Measurements from ENCODE around the gene PIGC.

- TF ChIP-seq, protein P1, sequence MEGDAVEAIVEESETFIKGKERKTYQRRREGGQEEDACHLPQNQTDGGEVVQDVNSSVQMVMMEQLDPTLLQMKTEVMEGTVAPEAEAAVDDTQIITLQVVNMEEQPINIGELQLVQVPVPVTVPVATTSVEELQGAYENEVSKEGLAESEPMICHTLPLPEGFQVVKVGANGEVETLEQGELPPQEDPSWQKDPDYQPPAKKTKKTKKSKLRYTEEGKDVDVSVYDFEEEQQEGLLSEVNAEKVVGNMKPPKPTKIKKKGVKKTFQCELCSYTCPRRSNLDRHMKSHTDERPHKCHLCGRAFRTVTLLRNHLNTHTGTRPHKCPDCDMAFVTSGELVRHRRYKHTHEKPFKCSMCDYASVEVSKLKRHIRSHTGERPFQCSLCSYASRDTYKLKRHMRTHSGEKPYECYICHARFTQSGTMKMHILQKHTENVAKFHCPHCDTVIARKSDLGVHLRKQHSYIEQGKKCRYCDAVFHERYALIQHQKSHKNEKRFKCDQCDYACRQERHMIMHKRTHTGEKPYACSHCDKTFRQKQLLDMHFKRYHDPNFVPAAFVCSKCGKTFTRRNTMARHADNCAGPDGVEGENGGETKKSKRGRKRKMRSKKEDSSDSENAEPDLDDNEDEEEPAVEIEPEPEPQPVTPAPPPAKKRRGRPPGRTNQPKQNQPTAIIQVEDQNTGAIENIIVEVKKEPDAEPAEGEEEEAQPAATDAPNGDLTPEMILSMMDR (IDR thresholded peaks at IDR 0.05): no peak
- no peak for TF ChIP-seq ZFX (IDR thresholded peaks at IDR 0.05; ENCODE audit: borderline replicate concordance)
These were observed 46.2 kb downstream of the PIGC start for GRCh38 chr1:172397633-172398032.
